A673 (cell line): ENCODE measurements around the gene WFDC9.

Experiments
- EZH2 ChIP-seq: fragments of 200-600 bp; sonication (generic); IDR thresholded peaks from 2 replicates; pipeline ENCODE4 v1.6.1; 2017; ENCODE audit warnings: borderline replicate concordance, low read depth, mild to moderate bottlenecking, mixed read lengths, antibody characterized with exemption, low read length; ENCODE audit not compliant: poor library complexity, severe bottlenecking
- TF ChIP-seq, protein P1 (sequence below): fragments of 300-800, 200-600 bp; sonication (generic); conservative IDR thresholded peaks from 2 replicates; pipeline ENCODE4 v1.5.1; 2017; ENCODE audit warnings: low read depth, mild to moderate bottlenecking, antibody characterized with exemption, low read length, moderate library complexity, mixed read lengths

DNA sequence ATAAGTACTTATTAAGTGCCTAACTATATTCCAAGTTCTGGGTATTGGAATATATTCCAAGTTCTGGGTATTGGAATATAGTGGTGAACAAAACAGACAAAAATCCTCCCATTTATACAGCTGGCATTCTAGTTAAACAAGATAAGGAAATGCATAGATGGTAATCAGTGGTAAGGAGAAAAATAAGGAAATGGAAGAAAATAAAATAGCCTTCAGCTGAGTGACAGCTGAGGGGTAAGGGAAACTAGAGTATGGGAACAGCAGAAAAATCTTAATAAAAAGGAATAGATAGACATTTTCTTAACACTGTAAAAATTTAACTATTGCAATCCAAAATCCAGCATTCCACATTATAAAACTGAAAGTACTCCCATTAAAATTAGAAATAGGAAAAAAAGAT is 18.8 kb downstream of the WFDC9 start:
- TF ChIP-seq, protein P1, sequence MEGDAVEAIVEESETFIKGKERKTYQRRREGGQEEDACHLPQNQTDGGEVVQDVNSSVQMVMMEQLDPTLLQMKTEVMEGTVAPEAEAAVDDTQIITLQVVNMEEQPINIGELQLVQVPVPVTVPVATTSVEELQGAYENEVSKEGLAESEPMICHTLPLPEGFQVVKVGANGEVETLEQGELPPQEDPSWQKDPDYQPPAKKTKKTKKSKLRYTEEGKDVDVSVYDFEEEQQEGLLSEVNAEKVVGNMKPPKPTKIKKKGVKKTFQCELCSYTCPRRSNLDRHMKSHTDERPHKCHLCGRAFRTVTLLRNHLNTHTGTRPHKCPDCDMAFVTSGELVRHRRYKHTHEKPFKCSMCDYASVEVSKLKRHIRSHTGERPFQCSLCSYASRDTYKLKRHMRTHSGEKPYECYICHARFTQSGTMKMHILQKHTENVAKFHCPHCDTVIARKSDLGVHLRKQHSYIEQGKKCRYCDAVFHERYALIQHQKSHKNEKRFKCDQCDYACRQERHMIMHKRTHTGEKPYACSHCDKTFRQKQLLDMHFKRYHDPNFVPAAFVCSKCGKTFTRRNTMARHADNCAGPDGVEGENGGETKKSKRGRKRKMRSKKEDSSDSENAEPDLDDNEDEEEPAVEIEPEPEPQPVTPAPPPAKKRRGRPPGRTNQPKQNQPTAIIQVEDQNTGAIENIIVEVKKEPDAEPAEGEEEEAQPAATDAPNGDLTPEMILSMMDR = no peak
- TF ChIP-seq EZH2 = no peak
